Esophagus muscularis mucosa (tissue), 4 donors: ENCODE measurements around the gene QPRT. TPM values are rescaled to one million over a fixed set of nuclear protein-coding genes. Genes with fewer than 3 reads are reported as not detected.

Experiments
- DNase-seq: peaks from one replicate; pipeline ENCODE4 v3.0.0-alpha.2; 2017; ENCODE audit errors: extremely low spot score
- H3K27ac ChIP-seq, 4 donors: fragments of 200-600 bp; sonication (generic); replicated peaks in 1 of 4; 1 replicate in 3 of 4; 2 replicates in 1 of 4; pipeline ENCODE4 v1.5.1; 2016 to 2019; ENCODE audit warnings: mild to moderate bottlenecking in 1 of 4
- H3K27me3 ChIP-seq, 4 donors: fragments of 200-600 bp; sonication (generic); one replicate each; pipeline versions ENCODE4 v1.5.1 to v1.6.0; 2016 to 2019
- H3K36me3 ChIP-seq, 4 donors: fragments of 200-600 bp; sonication (generic); one replicate each; pipeline ENCODE4 v1.5.1; 2016 to 2019
- H3K4me1 ChIP-seq, 4 donors: fragments of 200-600 bp; sonication (generic); one replicate each; pipeline ENCODE4 v1.5.1; 2016 to 2019
- H3K4me3 ChIP-seq, 4 donors: fragments of 200-600 bp; sonication (generic); 1 replicate in 2 of 4; 2 replicates in 2 of 4; pipeline ENCODE4 v1.5.1; 2016 to 2019; ENCODE audit warnings: mild to moderate bottlenecking in 4 of 4, moderate library complexity in 1 of 4
- H3K9me3 ChIP-seq, 4 donors: fragments of 200-600 bp; sonication (generic); 1 replicate in 3 of 4; 2 replicates in 1 of 4; pipeline ENCODE4 v1.5.1; 2016 to 2019
- EP300 ChIP-seq: sonication (generic); formaldehyde crosslinking; IDR thresholded peaks from one replicate; pipeline ENCODE4 v1.6.1; 2017; ENCODE audit warnings: antibody characterized with exemption
- POLR2A ChIP-seq: fragments of 450-650 bp; IDR thresholded peaks from one replicate; pipeline ENCODE4 v1.6.1; 2017; ENCODE audit warnings: antibody characterized with exemption, moderate library complexity, mild to moderate bottlenecking, low read depth
- POLR2AphosphoS5 ChIP-seq, 2 donors: sonication (generic); formaldehyde crosslinking; IDR thresholded peaks; one replicate each; pipeline ENCODE4 v1.6.1; 2017; ENCODE audit warnings: antibody characterized with exemption in 2 of 2
- WGBS: methylation state at CpG from one replicate; pipeline ENCODE4 v1.1.5; 2018; 5-methylcytosine and 5-hydroxymethylcytosine counted together
- intact Hi-C: fragments of 100-400 bp; cut with DNase I; formaldehyde crosslinking; loops from one replicate; pipeline ENCODE4 v1.15.1; 2023
- total RNA-seq, 4 donors: library from RNA; depleted of rRNA; stranded (reverse); fragments of >200 nt; gene quantifications; one replicate each; pipeline versions ENCODE4 v1.1.0 to v1.2.1, GENCODE V29; 2016
- TF ChIP-seq, protein P1 (sequence below), 3 experiments: fragments of 200-600 bp in 2 of 3; fragments of 450-650 bp in 1 of 3; sonication (generic) in 2 of 3; IDR thresholded peaks; one replicate each; pipeline ENCODE4 v1.5.1; 2017 to 2019; ENCODE audit warnings: antibody characterized with exemption in 3 of 3, mild to moderate bottlenecking in 2 of 3, moderate library complexity in 1 of 3

The QPRT gene
- total RNA-seq, 4 donors from 2014 or later: 1.7 to 5.1 (median 2.7) TPM

DNA sequence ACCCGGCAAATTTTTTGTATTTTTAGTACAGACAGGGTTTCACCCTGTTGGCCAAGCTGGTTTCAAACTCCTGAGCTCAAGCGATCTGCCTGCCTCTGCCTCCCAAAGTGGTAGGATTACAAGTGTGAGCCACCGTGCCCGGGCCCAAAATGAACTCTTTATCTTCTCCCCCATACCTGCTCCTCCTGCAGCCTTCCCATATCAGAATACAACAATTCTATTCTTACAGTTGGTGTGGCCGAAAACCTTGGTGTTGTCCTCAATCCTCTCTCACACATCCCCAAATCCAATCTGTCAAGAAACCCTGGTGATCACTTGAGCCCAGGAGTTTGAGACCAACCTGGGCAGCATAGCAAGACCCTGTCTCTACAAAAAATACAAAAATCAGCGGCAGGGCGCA, 35.4 kb upstream of the QPRT start:
- no peaks in the 10 kb centered on the region for H3K9me3 ChIP-seq
- no peaks in the 10 kb centered on the region for H3K27me3 ChIP-seq

DNA sequence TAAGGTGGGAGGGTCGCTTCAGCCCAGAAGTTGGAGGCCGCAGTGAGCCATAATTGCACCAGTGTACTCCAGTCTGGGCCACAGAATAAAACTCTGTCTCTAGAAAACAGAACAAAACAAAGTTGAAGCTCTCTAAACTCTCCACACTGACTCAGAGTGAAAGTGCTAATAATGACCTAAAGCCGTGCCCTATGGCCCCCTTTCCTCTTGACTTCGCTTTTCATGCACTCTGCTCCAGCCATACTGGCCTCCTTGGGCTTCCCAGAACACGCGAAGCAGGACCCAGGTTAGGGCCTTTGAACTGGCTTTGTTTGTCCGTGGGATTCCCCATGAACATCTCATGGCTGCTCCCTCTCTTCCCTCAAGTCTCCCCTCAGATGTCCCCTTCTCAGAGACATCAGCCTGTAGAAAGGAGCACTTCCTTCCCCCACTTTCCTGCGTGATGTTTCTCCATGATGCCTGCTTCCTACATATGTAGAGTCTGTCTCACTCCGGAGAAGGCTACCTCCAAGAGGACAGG, 34.6 kb upstream of the QPRT start:
- H3K36me3 ChIP-seq: no peaks in the 10 kb centered on the region
- H3K27me3 ChIP-seq: no peaks in the 10 kb centered on the region
- no peak for DNase-seq
- WGBS: 84% methylated on average over 9 of the region's 9 CpGs
- H3K4me3 ChIP-seq: no peak overlapping the region
- H3K9me3 ChIP-seq: no peaks in the 10 kb centered on the region
- H3K27ac ChIP-seq: no peak overlapping the region
- intact Hi-C loops: no loop called here
- TF ChIP-seq, protein P1, sequence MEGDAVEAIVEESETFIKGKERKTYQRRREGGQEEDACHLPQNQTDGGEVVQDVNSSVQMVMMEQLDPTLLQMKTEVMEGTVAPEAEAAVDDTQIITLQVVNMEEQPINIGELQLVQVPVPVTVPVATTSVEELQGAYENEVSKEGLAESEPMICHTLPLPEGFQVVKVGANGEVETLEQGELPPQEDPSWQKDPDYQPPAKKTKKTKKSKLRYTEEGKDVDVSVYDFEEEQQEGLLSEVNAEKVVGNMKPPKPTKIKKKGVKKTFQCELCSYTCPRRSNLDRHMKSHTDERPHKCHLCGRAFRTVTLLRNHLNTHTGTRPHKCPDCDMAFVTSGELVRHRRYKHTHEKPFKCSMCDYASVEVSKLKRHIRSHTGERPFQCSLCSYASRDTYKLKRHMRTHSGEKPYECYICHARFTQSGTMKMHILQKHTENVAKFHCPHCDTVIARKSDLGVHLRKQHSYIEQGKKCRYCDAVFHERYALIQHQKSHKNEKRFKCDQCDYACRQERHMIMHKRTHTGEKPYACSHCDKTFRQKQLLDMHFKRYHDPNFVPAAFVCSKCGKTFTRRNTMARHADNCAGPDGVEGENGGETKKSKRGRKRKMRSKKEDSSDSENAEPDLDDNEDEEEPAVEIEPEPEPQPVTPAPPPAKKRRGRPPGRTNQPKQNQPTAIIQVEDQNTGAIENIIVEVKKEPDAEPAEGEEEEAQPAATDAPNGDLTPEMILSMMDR (IDR thresholded peaks at IDR 0.05): no peak
- TF ChIP-seq EP300 (no peak), POLR2AphosphoS5 (IDR thresholded peaks at IDR 0.05) (no peak), POLR2A (no peak)
- no peaks in the 10 kb centered on the region for H3K4me1 ChIP-seq

More for the DNA sequence above, 35.4 kb upstream of the QPRT start:
- H3K27ac ChIP-seq: no peak overlapping the region
- H3K4me1 ChIP-seq: no peaks in the 10 kb centered on the region
- DNase-seq: no peak
- 96% methylated on average over 7 of the region's 7 CpGs for WGBS
- TF ChIP-seq POLR2AphosphoS5 (IDR thresholded peaks at IDR 0.05) (no peak), POLR2A (no peak), EP300 (no peak)
- intact Hi-C loops: no loop called here
- H3K4me3 ChIP-seq: no peak overlapping the region
- no peaks in the 10 kb centered on the region for H3K36me3 ChIP-seq

DNA sequence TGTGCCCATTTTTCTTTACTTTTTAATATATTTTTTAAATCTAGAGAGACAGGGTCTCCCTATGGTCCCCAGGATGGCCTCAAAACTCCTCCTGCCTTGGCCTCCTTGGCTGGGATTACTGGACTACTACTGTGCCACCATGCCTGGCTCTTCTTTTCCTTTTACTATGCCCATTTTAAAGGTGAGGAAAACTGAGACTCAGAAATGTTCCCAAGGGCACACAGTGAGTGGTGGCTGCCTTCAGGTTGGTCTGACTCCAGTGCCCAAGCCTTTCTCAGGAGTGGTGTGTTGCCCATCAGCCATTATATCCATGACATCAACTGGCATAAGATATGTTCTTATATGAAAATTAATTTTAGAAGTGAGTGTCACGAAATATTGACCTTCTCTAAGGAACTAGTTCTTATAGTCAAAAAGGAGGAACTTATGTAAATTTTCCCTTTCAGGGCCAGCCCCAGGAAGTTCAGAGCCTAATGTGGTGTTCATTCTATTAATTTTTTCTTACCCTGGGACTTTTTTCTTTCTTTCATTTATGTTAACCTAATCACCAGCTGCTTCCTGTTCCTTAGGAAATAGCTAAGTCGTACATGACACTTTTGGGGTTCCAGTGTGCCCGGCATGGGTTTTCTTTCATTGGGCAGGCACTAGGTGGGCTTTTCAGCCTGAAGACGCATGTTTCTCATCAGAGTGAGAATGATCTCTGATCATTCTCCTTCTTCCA, 33.8 kb upstream of the QPRT start:
- Histone ChIP-seq H3K9me3 (no peaks in the 10 kb centered on the region), H3K36me3 (no peaks in the 10 kb centered on the region), H3K27me3 (no peaks in the 10 kb centered on the region), H3K4me3 (no peak overlapping the region), H3K4me1 (no peaks in the 10 kb centered on the region), H3K27ac (no peak overlapping the region)
- intact Hi-C loops: no loop called here
- no peak for DNase-seq
- 77% methylated on average over 4 of the region's 4 CpGs for WGBS
- TF ChIP-seq EP300 (no peak), POLR2AphosphoS5 (IDR thresholded peaks at IDR 0.05) (no peak), POLR2A (no peak)
- TF ChIP-seq, protein P1 (IDR thresholded peaks at IDR 0.05): no peak

DNA sequence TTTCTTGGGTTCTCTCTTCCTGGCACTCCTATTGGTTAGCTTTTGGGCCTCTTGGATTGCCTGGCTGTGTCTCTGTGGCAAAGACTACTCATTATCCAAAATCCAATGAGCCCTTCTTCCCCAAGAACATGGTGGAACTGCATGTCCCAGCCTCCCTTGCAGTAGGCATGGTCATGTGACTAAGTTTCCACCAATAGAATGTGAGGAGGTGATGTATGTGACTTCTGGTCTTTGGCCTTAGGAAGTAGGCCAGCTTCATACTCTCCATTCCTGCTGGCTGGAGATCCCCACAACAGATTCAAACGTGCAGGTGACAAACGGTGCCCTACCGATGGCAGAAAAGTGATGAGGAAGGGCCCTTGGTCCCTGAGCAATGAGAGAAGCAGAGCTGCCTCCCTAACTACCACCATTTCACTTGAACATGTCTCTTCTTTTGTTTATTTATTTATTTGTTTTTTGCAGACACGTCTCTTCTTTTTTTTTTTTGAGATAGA, 33.2 kb upstream of the QPRT start:
- H3K27me3 ChIP-seq: no peaks in the 10 kb centered on the region
- H3K4me3 ChIP-seq: no peak overlapping the region
- no peaks in the 10 kb centered on the region for H3K4me1 ChIP-seq
- DNase-seq: no peak
- H3K36me3 ChIP-seq: no peaks in the 10 kb centered on the region
- intact Hi-C loops: no loop called here
- TF ChIP-seq EP300 (no peak), POLR2A (no peak), POLR2AphosphoS5 (IDR thresholded peaks at IDR 0.05) (no peak)
- TF ChIP-seq, protein P1 (IDR thresholded peaks at IDR 0.05): no peak
- WGBS: 72% methylated on average over 4 of the region's 4 CpGs
- no peaks in the 10 kb centered on the region for H3K9me3 ChIP-seq
- H3K27ac ChIP-seq: no peak overlapping the region

DNA sequence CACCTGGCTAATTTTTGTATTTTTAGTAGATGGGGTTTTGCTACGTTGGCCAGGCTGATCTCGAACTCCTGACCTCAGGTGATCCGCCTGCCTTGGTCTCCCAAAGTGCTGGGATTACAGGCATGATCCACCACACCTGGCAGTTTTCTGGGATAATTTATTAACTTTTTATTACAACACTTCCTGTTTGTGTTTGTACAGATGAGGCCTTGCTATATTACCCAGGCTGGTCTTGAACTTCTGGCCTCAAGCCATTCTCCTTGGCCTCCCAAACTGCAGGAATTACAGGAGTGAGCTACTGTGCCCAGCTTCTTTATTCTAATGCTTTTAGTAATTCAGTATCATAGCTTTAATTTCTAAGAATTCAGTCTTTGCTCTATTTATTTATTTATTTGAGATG, 32.0 kb upstream of the QPRT start:
- Histone ChIP-seq H3K4me3 (no peak overlapping the region), H3K27ac (no peak overlapping the region), H3K36me3 (no peaks in the 10 kb centered on the region), H3K4me1 (no peaks in the 10 kb centered on the region), H3K27me3 (no peaks in the 10 kb centered on the region), H3K9me3 (no peaks in the 10 kb centered on the region)
- 83% methylated on average over 3 of the region's 3 CpGs for WGBS
- no peak for DNase-seq
- TF ChIP-seq POLR2A: no peak
- no peak for TF ChIP-seq POLR2AphosphoS5 (IDR thresholded peaks at IDR 0.05)
- intact Hi-C loops: no loop called here
